HG02970 (cell line): ENCODE data around the gene ZDBF2.
"Not testable (repeated sequence)": the region's sequence is repeated elsewhere in the genome, so short reads cannot be mapped to it uniquely, and the experiment has no call there.

Experiments used
- ATAC-seq: cut with Tn5 transposase; IDR thresholded peaks from one replicate; pipeline ENCODE4 v1.9.1; 2021; ENCODE audit warnings: mild to moderate bottlenecking, moderate library complexity, moderate number of reproducible peaks; ENCODE audit not compliant: unreplicated experiment, low FRiP score

ZDBF2 gene

DNA sequence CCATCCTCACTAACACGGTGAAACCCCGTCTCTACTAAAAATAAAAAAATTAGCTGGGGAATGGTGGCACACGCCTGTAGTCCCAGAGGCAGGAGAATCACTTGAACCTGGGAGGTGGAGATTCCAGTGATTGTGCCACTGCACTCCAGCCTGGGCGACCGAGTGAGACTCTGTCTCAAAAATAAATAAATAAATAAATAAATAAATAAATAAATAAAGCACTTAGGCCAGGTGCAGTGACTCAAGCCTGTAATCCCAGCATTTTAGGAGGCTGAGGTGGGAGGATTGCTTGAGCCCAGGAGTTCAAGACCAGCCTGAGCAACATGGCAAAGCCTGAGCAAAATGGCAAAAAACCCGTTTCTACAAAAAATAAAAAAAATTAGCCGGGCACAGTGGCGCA lies 15.8 kb upstream of the ZDBF2 start:
- not testable (repeated sequence) for ATAC-seq

GRCh38 chr2:206259376-206260187 lies 14.9 kb upstream of the ZDBF2 start:
- ATAC-seq = no peak

DNA sequence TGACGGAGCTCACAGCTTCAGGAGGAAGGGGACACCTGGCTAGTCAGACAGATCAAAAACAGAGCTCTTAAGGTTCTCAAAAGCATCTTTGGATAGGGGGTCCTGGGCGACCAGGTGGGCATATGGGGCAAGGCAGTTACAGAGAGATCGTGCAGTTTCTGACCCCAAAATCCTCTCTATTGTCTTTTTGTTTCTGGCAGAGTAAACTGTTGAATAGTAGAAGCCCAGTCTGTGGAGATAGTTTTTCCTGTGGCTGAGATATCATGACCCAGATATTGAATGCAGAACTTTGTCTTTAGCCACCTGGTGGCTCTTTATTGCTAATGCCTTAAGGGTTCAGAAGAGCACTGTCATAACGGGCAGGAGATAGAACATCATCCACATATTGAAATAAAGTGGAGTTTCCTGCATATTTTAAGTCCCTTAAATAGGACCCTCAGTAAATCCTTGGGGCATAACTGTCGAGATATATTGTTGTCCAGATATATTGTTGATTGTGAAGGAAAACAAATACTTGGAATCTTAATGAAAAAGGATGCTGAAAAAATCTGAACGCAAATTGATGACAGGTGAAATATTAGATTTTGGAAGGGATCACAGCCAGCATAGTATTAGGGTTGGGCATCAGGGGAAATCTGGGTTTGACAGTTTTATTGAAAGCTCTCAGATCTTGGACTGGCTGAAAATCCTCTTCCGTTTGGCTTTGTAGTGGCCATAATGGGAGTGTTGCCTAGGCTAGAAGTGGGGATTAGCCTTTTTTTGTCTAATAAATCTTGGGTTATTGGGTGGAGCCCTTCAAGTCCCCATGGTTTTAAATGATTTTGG lies 14.1 kb upstream of the ZDBF2 start:
- ATAC-seq = no peak

GRCh38 chr2:206263959-206264603 lies 10.4 kb upstream of the ZDBF2 start:
- no peak for ATAC-seq

- ATAC-seq = no peak
Measured at GRCh38 chr2:206266130-206267125, 8.0 kb upstream of the ZDBF2 start.

DNA sequence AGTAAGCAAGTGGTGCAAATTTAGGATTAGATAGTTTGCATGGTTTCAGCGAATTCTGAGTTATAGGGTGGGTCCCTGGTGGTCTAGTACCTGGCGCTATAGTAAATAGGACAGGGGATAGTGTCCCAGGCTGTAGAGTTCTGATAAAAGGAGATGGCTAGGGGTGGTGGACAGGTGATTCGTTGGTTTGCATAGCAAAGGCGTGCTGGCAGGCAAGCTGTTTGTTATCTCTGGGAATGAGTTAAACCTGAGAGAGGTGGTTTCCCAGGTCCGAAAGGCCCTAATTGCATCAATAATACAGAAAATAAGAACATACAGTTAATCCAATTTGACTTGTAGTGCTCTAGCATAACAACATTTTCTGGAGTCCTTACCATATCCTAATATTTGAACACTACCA lies 6.9 kb upstream of the ZDBF2 start:
- ATAC-seq = no peak

DNA sequence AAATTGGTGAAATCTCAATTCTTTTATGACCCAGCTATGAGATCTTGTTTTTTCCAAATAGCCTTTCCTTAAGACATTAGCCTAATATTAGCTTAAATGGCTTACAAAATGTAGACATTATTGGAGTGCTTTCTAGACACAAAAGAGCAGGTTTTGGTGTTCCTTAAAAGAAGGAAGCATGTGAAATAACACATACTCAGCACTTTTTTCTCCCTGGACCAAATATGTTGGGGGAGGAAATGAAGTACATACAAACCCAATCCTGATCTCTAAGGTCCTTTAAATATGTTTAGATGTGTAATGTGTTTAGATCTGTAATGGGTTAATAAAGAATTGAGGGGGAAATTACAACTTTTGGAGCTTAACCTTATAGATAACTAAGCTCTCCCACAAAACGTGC lies 3.4 kb upstream of the ZDBF2 start:
- no peak for ATAC-seq

- no peak for ATAC-seq
Measured at GRCh38 chr2:206273905-206274304, 558 bp upstream of the ZDBF2 start.

- ATAC-seq = peak; percentile 34
Measured at GRCh38 chr2:206275312-206276055, 1.0 kb downstream of the ZDBF2 start.

GRCh38 chr2:206276169-206276942 lies 1.9 kb downstream of the ZDBF2 start:
- ATAC-seq = no peak

DNA sequence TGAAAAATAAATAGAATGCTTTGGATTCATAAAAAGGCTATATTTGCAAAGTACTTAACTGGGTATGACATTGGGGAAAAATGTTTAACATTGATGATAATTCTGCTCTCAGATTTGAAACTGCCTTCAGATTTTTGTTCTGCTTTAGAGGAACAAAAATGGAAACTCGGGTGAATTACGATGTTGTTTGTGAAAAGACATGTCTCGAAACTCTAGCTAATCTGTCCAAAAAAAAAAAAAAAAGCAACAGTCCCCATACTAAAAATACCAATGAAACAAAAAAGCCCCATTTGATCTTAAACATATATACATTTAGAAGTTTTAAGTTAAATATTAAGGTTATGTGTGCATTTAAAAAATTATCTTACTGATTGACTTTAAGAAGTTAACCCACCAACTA lies 3.0 kb downstream of the ZDBF2 start:
- no peak for ATAC-seq

DNA sequence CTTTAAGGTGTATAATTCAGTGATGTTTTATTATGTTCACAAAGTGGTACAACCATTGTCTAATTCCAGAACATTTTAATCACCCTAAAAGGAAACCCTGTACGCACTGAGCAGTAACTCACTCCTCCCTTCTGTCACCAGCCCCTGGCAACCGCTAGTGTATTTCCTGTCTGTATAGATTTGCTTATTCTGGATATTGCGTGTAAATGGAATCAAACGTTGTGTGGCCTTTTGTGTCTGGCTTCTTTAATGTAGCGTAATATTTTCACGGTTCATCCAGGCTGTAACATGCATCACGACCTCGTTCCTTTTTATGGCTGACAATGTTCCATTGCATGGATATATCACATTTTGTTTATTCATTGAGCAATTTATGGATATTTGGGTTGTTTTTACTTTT lies 8.3 kb downstream of the ZDBF2 start:
- ATAC-seq = no peak

DNA sequence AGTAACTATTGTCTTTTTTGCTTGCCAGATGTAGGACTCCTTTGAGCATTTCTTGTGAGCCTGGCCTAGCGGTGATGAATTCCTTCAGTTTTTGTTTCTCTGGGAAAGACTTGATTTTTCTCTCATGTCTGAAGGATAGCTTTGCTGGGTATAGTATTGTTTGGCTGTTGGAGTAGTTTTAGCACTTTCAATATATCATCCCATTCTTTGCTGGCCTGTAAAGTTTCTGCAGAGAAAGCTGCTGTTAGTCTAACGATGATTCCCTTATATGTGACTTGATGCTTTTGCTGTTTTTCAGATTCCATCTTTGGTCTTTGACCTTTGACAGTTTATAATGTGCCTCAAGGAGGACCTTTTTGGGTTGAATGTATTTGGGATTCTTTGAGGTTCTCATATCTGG lies 12.7 kb downstream of the ZDBF2 start:
- no peak for ATAC-seq

- no peak for ATAC-seq
Measured at GRCh38 chr2:206289391-206289790, 14.9 kb downstream of the ZDBF2 start.

DNA sequence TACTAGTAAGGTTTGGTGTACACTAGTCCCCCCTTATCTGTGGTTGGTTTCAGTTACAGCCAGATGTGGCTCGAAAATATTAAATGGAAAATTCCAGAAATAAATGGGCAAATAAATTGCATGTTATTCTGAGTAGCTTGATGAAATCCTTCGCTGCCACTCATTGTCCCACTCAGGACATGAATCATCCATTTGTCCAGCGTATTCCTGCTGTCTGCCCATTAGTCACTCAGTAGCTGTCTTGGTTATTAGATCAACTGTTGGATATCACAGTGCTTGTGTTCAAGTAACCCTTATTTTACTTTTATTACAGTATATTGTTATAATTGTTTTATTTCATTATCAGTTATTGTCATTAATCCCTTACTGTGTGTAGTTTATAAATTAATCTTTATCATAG lies 21.7 kb downstream of the ZDBF2 start:
- no peak for ATAC-seq

- ATAC-seq = not testable (repeated sequence)
Measured at GRCh38 chr2:206299608-206300007, 25.1 kb downstream of the ZDBF2 start.

GRCh38 chr2:206305523-206306245 lies 31.2 kb downstream of the ZDBF2 start:
- ATAC-seq = peak; percentile 58

DNA sequence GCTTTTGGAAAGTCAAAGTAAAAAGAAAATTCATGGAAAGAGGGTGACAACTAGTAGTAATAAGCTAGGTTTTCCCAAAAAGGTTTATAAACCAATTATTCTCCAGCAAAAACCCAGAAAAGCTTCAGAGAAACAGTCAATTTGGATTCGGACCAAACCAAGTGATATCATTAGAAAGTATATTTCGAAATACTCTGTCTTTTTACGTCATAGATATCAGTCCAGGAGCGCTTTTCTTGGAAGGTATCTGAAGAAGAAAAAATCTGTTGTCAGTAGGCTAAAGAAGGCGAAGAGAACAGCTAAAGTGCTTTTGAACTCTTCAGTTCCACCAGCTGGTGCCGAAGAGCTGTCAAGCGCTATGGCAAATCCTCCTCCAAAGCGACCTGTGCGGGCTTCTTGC lies 36.6 kb downstream of the ZDBF2 start:
- ATAC-seq = no peak
